Measurements from ENCODE around the gene COL23A1.
"Not testable (repeated sequence)": the region's sequence is repeated elsewhere in the genome, so short reads cannot be mapped to it uniquely, and the experiment has no call there.

Gene COL23A1

GRCh38 chr5:178378527-178379484 lies 211.4 kb downstream of the COL23A1 start:
- DNase-seq (ENCODE audit: low read depth): no peak

- no peak for DNase-seq (ENCODE audit: low read depth)
Measured at GRCh38 chr5:178377583-178378270, 212.5 kb downstream of the COL23A1 start.

- no peak for DNase-seq (ENCODE audit: low read depth)
Measured at GRCh38 chr5:178376921-178377582, 213.1 kb downstream of the COL23A1 start.

- no peak for DNase-seq (ENCODE audit: low read depth)
Measured at GRCh38 chr5:178375348-178375747, 214.8 kb downstream of the COL23A1 start.

GRCh38 chr5:178373711-178374110 lies 216.5 kb downstream of the COL23A1 start:
- DNase-seq (ENCODE audit: low read depth): no peak

GRCh38 chr5:178372142-178372571 lies 218.0 kb downstream of the COL23A1 start:
- no peak for DNase-seq (ENCODE audit: low read depth)

- peak; percentile 7 for DNase-seq (ENCODE audit: low read depth)
Measured at GRCh38 chr5:178371362-178372111, 218.7 kb downstream of the COL23A1 start.

GRCh38 chr5:178370102-178370501 lies 220.1 kb downstream of the COL23A1 start:
- no peak for DNase-seq (ENCODE audit: low read depth)

- not testable (repeated sequence) for DNase-seq (ENCODE audit: low read depth)
Measured at GRCh38 chr5:178369469-178369868, 220.7 kb downstream of the COL23A1 start.

GRCh38 chr5:178368716-178369300 lies 221.4 kb downstream of the COL23A1 start:
- DNase-seq (ENCODE audit: low read depth): no peak

- no peak for DNase-seq (ENCODE audit: low read depth)
Measured at GRCh38 chr5:178368274-178368673, 221.9 kb downstream of the COL23A1 start.

GRCh38 chr5:178367736-178368120 lies 222.5 kb downstream of the COL23A1 start:
- no peak for DNase-seq (ENCODE audit: low read depth)

- DNase-seq (ENCODE audit: low read depth): no peak
Measured at GRCh38 chr5:178366998-178367735, 223.0 kb downstream of the COL23A1 start.

GRCh38 chr5:178365501-178366440 lies 224.4 kb downstream of the COL23A1 start:
- no peak for DNase-seq (ENCODE audit: low read depth)

GRCh38 chr5:178364326-178364675 lies 225.9 kb downstream of the COL23A1 start:
- DNase-seq (ENCODE audit: low read depth): no peak

- no peak for DNase-seq (ENCODE audit: low read depth)
Measured at GRCh38 chr5:178363501-178364325, 226.5 kb downstream of the COL23A1 start.

- no peak for DNase-seq (ENCODE audit: low read depth)
Measured at GRCh38 chr5:178361657-178362445, 228.3 kb downstream of the COL23A1 start.

GRCh38 chr5:178360926-178361235 lies 229.3 kb downstream of the COL23A1 start:
- no peak for DNase-seq (ENCODE audit: low read depth)

Measured in iris pigment epithelial cell (primary cell).